ENCODE results near the gene SLC25A23.

GRCh38 chr19:6416658-6417405 is 42.8 kb downstream of the SLC25A23 start:
- TF ChIP-seq, protein P1, sequence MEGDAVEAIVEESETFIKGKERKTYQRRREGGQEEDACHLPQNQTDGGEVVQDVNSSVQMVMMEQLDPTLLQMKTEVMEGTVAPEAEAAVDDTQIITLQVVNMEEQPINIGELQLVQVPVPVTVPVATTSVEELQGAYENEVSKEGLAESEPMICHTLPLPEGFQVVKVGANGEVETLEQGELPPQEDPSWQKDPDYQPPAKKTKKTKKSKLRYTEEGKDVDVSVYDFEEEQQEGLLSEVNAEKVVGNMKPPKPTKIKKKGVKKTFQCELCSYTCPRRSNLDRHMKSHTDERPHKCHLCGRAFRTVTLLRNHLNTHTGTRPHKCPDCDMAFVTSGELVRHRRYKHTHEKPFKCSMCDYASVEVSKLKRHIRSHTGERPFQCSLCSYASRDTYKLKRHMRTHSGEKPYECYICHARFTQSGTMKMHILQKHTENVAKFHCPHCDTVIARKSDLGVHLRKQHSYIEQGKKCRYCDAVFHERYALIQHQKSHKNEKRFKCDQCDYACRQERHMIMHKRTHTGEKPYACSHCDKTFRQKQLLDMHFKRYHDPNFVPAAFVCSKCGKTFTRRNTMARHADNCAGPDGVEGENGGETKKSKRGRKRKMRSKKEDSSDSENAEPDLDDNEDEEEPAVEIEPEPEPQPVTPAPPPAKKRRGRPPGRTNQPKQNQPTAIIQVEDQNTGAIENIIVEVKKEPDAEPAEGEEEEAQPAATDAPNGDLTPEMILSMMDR (conservative IDR thresholded peaks at IDR 0.05; ENCODE audit: low read depth in 2 of 2) = no peak
- TF ChIP-seq POLR2AphosphoS5 (IDR thresholded peaks at IDR 0.05; ENCODE audit: low read depth) = no peak
- TF ChIP-seq EZH2 (IDR thresholded peaks at IDR 0.05; ENCODE audit: low read depth, unreplicated experiment) = no peak
- TF ChIP-seq EZH2phosphoT487 (IDR thresholded peaks at IDR 0.05; ENCODE audit: unreplicated experiment) = no peak
- TF ChIP-seq REST (IDR thresholded peaks at IDR 0.05; ENCODE audit: unreplicated experiment) = no peak
- no peak for TF ChIP-seq JUNB (IDR thresholded peaks at IDR 0.05; ENCODE audit: unreplicated experiment)
- TF ChIP-seq, protein P2, sequence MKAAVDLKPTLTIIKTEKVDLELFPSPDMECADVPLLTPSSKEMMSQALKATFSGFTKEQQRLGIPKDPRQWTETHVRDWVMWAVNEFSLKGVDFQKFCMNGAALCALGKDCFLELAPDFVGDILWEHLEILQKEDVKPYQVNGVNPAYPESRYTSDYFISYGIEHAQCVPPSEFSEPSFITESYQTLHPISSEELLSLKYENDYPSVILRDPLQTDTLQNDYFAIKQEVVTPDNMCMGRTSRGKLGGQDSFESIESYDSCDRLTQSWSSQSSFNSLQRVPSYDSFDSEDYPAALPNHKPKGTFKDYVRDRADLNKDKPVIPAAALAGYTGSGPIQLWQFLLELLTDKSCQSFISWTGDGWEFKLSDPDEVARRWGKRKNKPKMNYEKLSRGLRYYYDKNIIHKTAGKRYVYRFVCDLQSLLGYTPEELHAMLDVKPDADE (IDR thresholded peaks at IDR 0.05) = no peak
- TF ChIP-seq NANOG (IDR thresholded peaks at IDR 0.05; ENCODE audit: borderline replicate concordance) = no peak
